NB4 (cell line): ENCODE results near the gene ENC1.

Experiments used
- POLR2A ChIP-seq: IDR thresholded peaks from 2 replicates; pipeline ENCODE4 v1.6.1; 2011; ENCODE audit warnings: mild to moderate bottlenecking; ENCODE audit not compliant: insufficient read length; ENCODE audit errors: extremely low read depth
- TF ChIP-seq, protein P1 (sequence below): IDR thresholded peaks from one replicate; pipeline ENCODE4 v1.5.1; 2012; ENCODE audit warnings: low read depth, low read length
- TF ChIP-seq, protein P2 (sequence below): IDR thresholded peaks from 2 replicates; pipeline ENCODE4 v1.6.1; 2011; ENCODE audit warnings: low read depth, low read length

DNA sequence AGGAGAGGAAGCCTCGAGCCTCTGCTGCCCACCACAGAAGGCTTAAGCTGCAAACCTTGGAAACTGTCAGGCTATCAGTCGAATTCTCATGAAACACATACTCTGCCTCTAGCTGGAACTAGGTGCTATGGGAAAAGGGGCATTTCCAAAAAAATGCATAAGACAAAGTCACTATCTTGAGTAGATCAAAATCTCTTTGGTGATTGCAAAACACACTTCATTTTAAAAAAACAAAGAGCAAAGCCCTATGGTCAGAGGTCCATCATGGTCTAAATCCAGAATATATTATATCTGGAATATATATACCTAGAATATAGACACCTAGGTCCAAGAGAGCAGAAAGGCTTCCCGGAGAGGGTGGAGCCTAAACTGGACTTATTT lies 59.8 kb downstream of the ENC1 start:
- TF ChIP-seq, protein P1, sequence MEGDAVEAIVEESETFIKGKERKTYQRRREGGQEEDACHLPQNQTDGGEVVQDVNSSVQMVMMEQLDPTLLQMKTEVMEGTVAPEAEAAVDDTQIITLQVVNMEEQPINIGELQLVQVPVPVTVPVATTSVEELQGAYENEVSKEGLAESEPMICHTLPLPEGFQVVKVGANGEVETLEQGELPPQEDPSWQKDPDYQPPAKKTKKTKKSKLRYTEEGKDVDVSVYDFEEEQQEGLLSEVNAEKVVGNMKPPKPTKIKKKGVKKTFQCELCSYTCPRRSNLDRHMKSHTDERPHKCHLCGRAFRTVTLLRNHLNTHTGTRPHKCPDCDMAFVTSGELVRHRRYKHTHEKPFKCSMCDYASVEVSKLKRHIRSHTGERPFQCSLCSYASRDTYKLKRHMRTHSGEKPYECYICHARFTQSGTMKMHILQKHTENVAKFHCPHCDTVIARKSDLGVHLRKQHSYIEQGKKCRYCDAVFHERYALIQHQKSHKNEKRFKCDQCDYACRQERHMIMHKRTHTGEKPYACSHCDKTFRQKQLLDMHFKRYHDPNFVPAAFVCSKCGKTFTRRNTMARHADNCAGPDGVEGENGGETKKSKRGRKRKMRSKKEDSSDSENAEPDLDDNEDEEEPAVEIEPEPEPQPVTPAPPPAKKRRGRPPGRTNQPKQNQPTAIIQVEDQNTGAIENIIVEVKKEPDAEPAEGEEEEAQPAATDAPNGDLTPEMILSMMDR, result no peak
- TF ChIP-seq, protein P2, sequence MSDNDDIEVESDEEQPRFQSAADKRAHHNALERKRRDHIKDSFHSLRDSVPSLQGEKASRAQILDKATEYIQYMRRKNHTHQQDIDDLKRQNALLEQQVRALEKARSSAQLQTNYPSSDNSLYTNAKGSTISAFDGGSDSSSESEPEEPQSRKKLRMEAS, result no peak
- no peak for TF ChIP-seq POLR2A
